Hepatocyte (in vitro differentiated cells): Measurements from ENCODE around the gene PKIB. TPM values are rescaled to one million over a fixed set of nuclear protein-coding genes. Genes with fewer than 3 reads are reported as not detected.
"Not testable (repeated sequence)": the region's sequence is repeated elsewhere in the genome, so short reads cannot be mapped to it uniquely, and the experiment has no call there.

Experiments used
- DNase-seq: peaks from one replicate; pipeline ENCODE4 v3.0.0-alpha.2; 2016; ENCODE audit warnings: low spot score
- H2AFZ ChIP-seq: fragments of 200-600 bp; sonication (generic); 2 replicates; pipeline ENCODE4 v1.6.0; 2016; ENCODE audit warnings: antibody characterized with exemption, mild to moderate bottlenecking
- H3K27ac ChIP-seq: fragments of 200-600 bp; sonication (generic); 2 replicates; pipeline ENCODE4 v1.5.1; 2016; ENCODE audit warnings: mild to moderate bottlenecking
- H3K27me3 ChIP-seq: fragments of 200-600 bp; sonication (generic); 2 replicates; pipeline ENCODE4 v1.6.1; 2016
- H3K36me3 ChIP-seq: fragments of 200-600 bp; sonication (generic); replicated peaks from 2 replicates; pipeline ENCODE4 v1.5.1; 2016; ENCODE audit warnings: low read depth; ENCODE audit not compliant: insufficient read depth
- H3K4me1 ChIP-seq: fragments of 200-600 bp; sonication (generic); 2 replicates; pipeline ENCODE4 v1.5.1; 2016; ENCODE audit warnings: mild to moderate bottlenecking, moderate library complexity; ENCODE audit not compliant: insufficient read depth
- H3K4me2 ChIP-seq: fragments of 200-600 bp; sonication (generic); 2 replicates; pipeline ENCODE4 v1.6.0; 2016
- H3K4me3 ChIP-seq: fragments of 200-600 bp; sonication (generic); 2 replicates; pipeline ENCODE4 v1.5.1; 2016; ENCODE audit warnings: mild to moderate bottlenecking
- H3K79me2 ChIP-seq: fragments of 200-600 bp; sonication (generic); 2 replicates; pipeline ENCODE4 v1.6.0; 2017; ENCODE audit warnings: mild to moderate bottlenecking
- H3K9me2 ChIP-seq: fragments of 200-600 bp; sonication (generic); replicated peaks from 2 replicates; pipeline ENCODE4 v1.6.0; 2017; ENCODE audit warnings: mild to moderate bottlenecking; ENCODE audit not compliant: insufficient read depth
- H3K9me3 ChIP-seq: fragments of 200-600 bp; sonication (generic); 2 replicates; pipeline ENCODE4 v1.5.1; 2016; ENCODE audit warnings: low read depth, mild to moderate bottlenecking
- H4K20me1 ChIP-seq: fragments of 200-600 bp; sonication (generic); 2 replicates; pipeline ENCODE4 v1.6.0; 2016; ENCODE audit warnings: mild to moderate bottlenecking; ENCODE audit not compliant: insufficient read depth, poor library complexity, severe bottlenecking
- EZH2 ChIP-seq: fragments of 200-600 bp; sonication (generic); IDR thresholded peaks from 2 replicates; pipeline ENCODE4 v1.6.1; 2016; ENCODE audit warnings: antibody characterized with exemption, mild to moderate bottlenecking, borderline replicate concordance
- EZH2phosphoT487 ChIP-seq: fragments of 200-600 bp; sonication (generic); IDR thresholded peaks from one replicate; pipeline ENCODE4 v1.6.1; 2018; ENCODE audit warnings: antibody characterized with exemption, mild to moderate bottlenecking, low read depth, moderate library complexity; ENCODE audit not compliant: unreplicated experiment, severe bottlenecking
- WGBS: methylation state at CpG from one replicate; pipeline ENCODE4 v1.1.6; 2016; ENCODE audit warnings: low lambda C conversion rate; ENCODE audit errors: missing lambda C conversion rate; 5-methylcytosine and 5-hydroxymethylcytosine counted together
- polyA plus RNA-seq: library from polyadenylated mRNA; unstranded; fragments of >200 nt; fragmentation: Nextera tagmentation; extraction: Ambion mirVana; gene quantifications from 2 replicates; pipeline ENCODE4 v1.2.1, GENCODE V29; 2016
- total RNA-seq: library from RNA; depleted of rRNA; stranded (reverse); fragments of >200 nt; gene quantifications from 2 replicates; pipeline ENCODE4 v1.2.3, GENCODE V29; 2014
- TF ChIP-seq, protein P1 (sequence below): fragments of 200-600 bp; sonication (generic); IDR thresholded peaks from 2 replicates; pipeline ENCODE4 v1.5.1; 2016; ENCODE audit warnings: antibody characterized with exemption, mild to moderate bottlenecking; ENCODE audit not compliant: poor library complexity

PKIB gene
- total and polyA plus RNA-seq, 2 experiments from 2014 or later, result 73.8 to 144 TPM

DNA sequence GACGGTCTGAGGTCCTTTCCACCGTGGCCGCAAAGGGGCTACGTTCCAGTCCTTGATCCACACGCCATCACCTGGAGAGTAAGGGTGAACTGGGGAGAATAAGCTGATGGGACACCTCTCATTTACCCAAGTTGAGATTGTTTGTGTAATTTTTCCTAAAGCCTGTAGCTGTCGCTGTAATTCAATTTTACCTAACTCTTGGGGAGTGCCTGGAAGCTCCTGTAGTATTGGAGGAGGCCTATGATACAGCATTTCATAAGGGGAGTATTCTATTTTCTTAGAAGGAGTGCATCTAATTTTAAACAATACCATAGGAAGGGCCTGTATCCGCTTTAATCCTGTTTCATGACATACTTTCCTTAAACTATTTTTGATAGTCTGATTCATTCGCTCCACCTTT is 134.0 kb downstream of the PKIB start:
- TF ChIP-seq, protein P1, sequence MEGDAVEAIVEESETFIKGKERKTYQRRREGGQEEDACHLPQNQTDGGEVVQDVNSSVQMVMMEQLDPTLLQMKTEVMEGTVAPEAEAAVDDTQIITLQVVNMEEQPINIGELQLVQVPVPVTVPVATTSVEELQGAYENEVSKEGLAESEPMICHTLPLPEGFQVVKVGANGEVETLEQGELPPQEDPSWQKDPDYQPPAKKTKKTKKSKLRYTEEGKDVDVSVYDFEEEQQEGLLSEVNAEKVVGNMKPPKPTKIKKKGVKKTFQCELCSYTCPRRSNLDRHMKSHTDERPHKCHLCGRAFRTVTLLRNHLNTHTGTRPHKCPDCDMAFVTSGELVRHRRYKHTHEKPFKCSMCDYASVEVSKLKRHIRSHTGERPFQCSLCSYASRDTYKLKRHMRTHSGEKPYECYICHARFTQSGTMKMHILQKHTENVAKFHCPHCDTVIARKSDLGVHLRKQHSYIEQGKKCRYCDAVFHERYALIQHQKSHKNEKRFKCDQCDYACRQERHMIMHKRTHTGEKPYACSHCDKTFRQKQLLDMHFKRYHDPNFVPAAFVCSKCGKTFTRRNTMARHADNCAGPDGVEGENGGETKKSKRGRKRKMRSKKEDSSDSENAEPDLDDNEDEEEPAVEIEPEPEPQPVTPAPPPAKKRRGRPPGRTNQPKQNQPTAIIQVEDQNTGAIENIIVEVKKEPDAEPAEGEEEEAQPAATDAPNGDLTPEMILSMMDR, result peak; percentile 21
- not testable (repeated sequence) for H3K4me1 ChIP-seq, H2AFZ ChIP-seq, H3K27ac ChIP-seq, H3K27me3 ChIP-seq, H3K9me2 ChIP-seq, DNase-seq, H3K36me3 ChIP-seq, H4K20me1 ChIP-seq, H3K79me2 ChIP-seq, H3K4me2 ChIP-seq, H3K9me3 ChIP-seq, H3K4me3 ChIP-seq
- 29% methylated on average over 8 of the region's 8 CpGs for WGBS

DNA sequence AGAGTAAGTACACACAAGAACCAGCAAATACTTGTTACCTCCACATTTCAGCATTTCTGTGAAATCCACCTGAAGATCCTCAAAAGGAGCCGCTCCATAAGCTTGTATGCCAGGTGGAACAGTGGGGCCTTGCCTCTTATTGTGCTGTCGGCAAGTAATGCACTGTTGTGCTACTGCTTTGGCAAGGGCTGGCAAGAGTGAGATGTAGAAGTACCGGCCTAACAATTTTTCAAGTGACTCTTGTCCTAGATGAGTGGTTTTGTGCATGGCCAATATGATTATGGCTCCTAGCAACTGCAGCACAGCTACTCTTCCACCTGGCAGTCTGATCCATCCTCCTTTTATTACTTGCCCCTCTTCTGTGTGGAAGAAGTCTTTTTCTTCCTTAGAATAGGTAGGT is 134.7 kb downstream of the PKIB start:
- H3K27ac ChIP-seq, H3K9me3 ChIP-seq, H3K4me1 ChIP-seq, H3K4me2 ChIP-seq, H3K36me3 ChIP-seq, DNase-seq, H3K27me3 ChIP-seq, H2AFZ ChIP-seq, H4K20me1 ChIP-seq, H3K9me2 ChIP-seq, H3K79me2 ChIP-seq, H3K4me3 ChIP-seq: not testable (repeated sequence)
- 99% methylated on average over 3 of the region's 3 CpGs for WGBS

DNA sequence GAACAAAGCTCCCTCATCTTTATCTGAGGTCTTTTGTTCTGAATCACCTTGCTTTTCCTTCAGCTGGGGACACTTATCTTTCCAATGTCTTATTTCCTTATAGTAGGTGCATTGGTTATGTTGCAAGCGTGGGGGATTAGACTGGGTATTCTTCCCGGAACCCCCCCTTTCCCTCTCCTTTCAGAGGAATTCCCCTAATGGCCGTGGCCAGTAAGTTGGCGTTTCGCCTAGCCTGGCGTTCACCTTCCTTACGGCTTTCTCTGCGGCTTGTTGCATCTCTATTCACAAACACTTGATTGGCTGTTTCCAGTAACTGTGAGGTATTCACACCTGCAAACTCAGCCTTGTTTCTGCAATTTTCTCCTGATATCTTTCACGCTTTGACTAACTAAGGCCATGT is 136.5 kb downstream of the PKIB start:
- H4K20me1 ChIP-seq, result no peaks in the 10 kb centered on the region
- H3K9me2 ChIP-seq, result no peaks in the 10 kb centered on the region
- H3K4me3 ChIP-seq, result no peak overlapping the region
- no peak overlapping the region for H2AFZ ChIP-seq
- no peaks in the 10 kb centered on the region for H3K9me3 ChIP-seq
- H3K27me3 ChIP-seq, result no peaks in the 10 kb centered on the region
- H3K4me1 ChIP-seq, result no peaks in the 10 kb centered on the region
- no peak for TF ChIP-seq EZH2phosphoT487
- TF ChIP-seq, protein P1, result no peak
- no peak for TF ChIP-seq EZH2
- no peaks in the 10 kb centered on the region for H3K79me2 ChIP-seq
- no peaks in the 10 kb centered on the region for H3K36me3 ChIP-seq
- 96% methylated on average over 9 of the region's 9 CpGs for WGBS
- H3K27ac ChIP-seq, result no peak overlapping the region
- no peak overlapping the region for H3K4me2 ChIP-seq
- DNase-seq, result no peak

DNA sequence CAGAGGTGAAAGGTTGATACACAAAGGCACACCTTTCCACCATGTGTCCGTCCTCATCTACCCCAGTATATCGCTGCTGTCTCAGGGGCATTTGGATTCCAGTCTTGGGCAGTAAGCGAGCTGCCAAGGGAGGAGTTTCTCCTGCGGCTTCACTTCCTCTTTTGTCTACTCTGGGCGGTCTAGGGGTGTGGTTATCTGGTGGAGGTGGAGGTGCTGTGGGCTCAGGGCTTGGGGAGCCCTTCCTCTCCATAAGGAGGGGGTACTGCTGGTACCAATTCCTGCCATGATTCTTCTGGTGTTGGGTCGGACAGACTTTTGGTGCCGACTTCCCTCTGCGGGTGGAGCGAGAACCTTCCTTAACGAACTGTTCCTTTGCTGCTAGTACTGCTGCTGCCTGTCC is 137.4 kb downstream of the PKIB start:
- Histone ChIP-seq H3K36me3 (no peaks in the 10 kb centered on the region), H3K9me3 (no peaks in the 10 kb centered on the region), H4K20me1 (no peaks in the 10 kb centered on the region), H3K9me2 (no peaks in the 10 kb centered on the region), H3K4me1 (no peaks in the 10 kb centered on the region), H3K27ac (no peak overlapping the region), H3K4me2 (no peak overlapping the region), H3K4me3 (no peak overlapping the region), H3K79me2 (no peaks in the 10 kb centered on the region), H2AFZ (no peak overlapping the region), H3K27me3 (no peaks in the 10 kb centered on the region)
- TF ChIP-seq, protein P1, result no peak
- no peak for TF ChIP-seq EZH2phosphoT487
- TF ChIP-seq EZH2, result no peak
- no peak for DNase-seq
- WGBS, result 97% methylated on average over 10 of the region's 10 CpGs

DNA sequence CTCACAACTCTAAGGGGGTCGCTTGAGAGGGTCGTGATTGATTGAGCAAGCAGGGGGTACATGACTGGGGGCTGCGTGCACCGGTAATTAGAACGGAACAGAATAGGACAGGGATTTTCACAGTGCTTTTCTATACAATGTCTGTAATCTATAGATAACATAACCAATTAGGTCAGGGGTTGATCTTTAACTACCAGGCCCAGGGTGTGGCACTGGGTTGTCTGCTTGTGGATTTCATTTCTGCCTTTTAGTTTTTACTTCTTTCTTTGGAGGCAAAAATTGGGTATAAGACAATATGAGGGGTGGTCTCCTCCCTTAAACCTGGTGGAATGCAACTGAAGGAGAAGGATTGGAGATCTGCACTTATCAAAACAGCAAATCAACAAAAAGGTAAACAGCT is 138.7 kb downstream of the PKIB start:
- not testable (repeated sequence) for H3K9me3 ChIP-seq, H3K9me2 ChIP-seq, H3K79me2 ChIP-seq, H3K4me1 ChIP-seq, H2AFZ ChIP-seq, H3K27ac ChIP-seq, H4K20me1 ChIP-seq, H3K36me3 ChIP-seq, H3K27me3 ChIP-seq, H3K4me3 ChIP-seq, DNase-seq, H3K4me2 ChIP-seq
- WGBS, result 39% methylated on average over 5 of the region's 5 CpGs
